Activated naive CD8-positive, alpha-beta T cell treated with anti-CD3 and anti-CD28 coated beads, Interleukin-2, amount 10 ng/mL, durations not matched to agents 7 days and 5 days (primary cell): ENCODE results near the gene INTS4. TPM values are rescaled to one million over a fixed set of nuclear protein-coding genes. Genes with fewer than 3 reads are reported as not detected.
A peak's percentile ranks its signal among the peaks of the same experiment; 100 is the strongest.
"Not testable (repeated sequence)": the region's sequence is repeated elsewhere in the genome, so short reads cannot be mapped to it uniquely, and the experiment has no call there.

ENCODE experiments used
- ATAC-seq: fragments of 150-1000 bp; cut with Tn5 transposase; one replicate; pipeline ENCODE4 v1.10.0; 2021; ENCODE audit warnings: low read depth, moderate library complexity
- POLR2A ChIA-PET: fragments of 350-600 bp; sonication (Branson Sonifier 250); formaldehyde crosslinking; loops from one replicate; lab custom pipeline; 2021; ENCODE audit warnings: antibody characterized with exemption; lab: Charles Lee
- DNase-seq: peaks from one replicate; pipeline ENCODE4 v3.0.0; 2021
- H3K27ac Mint-ChIP-seq: one replicate; pipeline ENCODE4 v1.8.0; 2022; ENCODE audit warnings: mild to moderate bottlenecking, mixed read lengths
- H3K27me3 Mint-ChIP-seq: one replicate; pipeline ENCODE4 v1.8.0; 2022; ENCODE audit warnings: mild to moderate bottlenecking, moderate library complexity, mixed read lengths
- H3K36me3 Mint-ChIP-seq: one replicate; pipeline ENCODE4 v1.8.0; 2021; ENCODE audit warnings: mild to moderate bottlenecking, mixed read lengths
- H3K4me1 Mint-ChIP-seq: one replicate; pipeline ENCODE4 v1.8.0; 2021; ENCODE audit warnings: mixed read lengths
- H3K4me3 Mint-ChIP-seq: one replicate; pipeline ENCODE4 v1.8.0; 2022; ENCODE audit warnings: mild to moderate bottlenecking, moderate library complexity, mixed read lengths
- H3K9me3 Mint-ChIP-seq: one replicate; pipeline ENCODE4 v1.8.0; 2021; ENCODE audit warnings: mixed read lengths
- total RNA-seq, 2 experiments: library from RNA; stranded (reverse); gene quantifications; one replicate each; pipeline ENCODE4 v1.2.3, GENCODE V29; 2021

The INTS4 gene, protein sequence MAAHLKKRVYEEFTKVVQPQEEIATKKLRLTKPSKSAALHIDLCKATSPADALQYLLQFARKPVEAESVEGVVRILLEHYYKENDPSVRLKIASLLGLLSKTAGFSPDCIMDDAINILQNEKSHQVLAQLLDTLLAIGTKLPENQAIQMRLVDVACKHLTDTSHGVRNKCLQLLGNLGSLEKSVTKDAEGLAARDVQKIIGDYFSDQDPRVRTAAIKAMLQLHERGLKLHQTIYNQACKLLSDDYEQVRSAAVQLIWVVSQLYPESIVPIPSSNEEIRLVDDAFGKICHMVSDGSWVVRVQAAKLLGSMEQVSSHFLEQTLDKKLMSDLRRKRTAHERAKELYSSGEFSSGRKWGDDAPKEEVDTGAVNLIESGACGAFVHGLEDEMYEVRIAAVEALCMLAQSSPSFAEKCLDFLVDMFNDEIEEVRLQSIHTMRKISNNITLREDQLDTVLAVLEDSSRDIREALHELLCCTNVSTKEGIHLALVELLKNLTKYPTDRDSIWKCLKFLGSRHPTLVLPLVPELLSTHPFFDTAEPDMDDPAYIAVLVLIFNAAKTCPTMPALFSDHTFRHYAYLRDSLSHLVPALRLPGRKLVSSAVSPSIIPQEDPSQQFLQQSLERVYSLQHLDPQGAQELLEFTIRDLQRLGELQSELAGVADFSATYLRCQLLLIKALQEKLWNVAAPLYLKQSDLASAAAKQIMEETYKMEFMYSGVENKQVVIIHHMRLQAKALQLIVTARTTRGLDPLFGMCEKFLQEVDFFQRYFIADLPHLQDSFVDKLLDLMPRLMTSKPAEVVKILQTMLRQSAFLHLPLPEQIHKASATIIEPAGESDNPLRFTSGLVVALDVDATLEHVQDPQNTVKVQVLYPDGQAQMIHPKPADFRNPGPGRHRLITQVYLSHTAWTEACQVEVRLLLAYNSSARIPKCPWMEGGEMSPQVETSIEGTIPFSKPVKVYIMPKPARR
- 10 to 100 TPM; 53.9 to 56.8 TPM for total RNA-seq

GRCh38 chr11:77994434-77995362 lies at the start of gene INTS4:
INTS4 (minus strand) TSS chr11:77994668; CDS start chr11:77994643, 25 bp downstream.
- H3K36me3 Mint-ChIP-seq = peaks cover 2% of the 10 kb centered on the region
- H3K9me3 Mint-ChIP-seq = no peaks in the 10 kb centered on the region
- ATAC-seq = peak; percentile 99
- H3K27ac Mint-ChIP-seq = peak within 1 kb of the TSS; percentile 91
- peak within 1 kb of the TSS; percentile 95 for H3K4me3 Mint-ChIP-seq
- POLR2A ChIA-PET = interaction anchor here (0.6 to 1.7 kb wide), 11 partner anchors 12 to 833 kb away, joined by 3 to 20 read pairs (median 3); partner anchors contain the start of genes ALG8, GAB2, NDUFC2 and RSF1
- peaks cover 12% of the 10 kb centered on the region for H3K4me1 Mint-ChIP-seq
- peak; percentile 94 for DNase-seq
- no peaks in the 10 kb centered on the region for H3K27me3 Mint-ChIP-seq

GRCh38 chr11:78041843-78042440 lies 47.5 kb upstream of the INTS4 start:
- Mint-ChIP-seq H3K9me3 (peaks cover 3% of the 10 kb centered on the region), H3K4me3 (no peak overlapping the region), H3K36me3 (peaks cover 2% of the 10 kb centered on the region), H3K27ac (peak overlapping the region; percentile 61), H3K4me1 (peaks cover 12% of the 10 kb centered on the region), H3K27me3 (peaks cover 3% of the 10 kb centered on the region)
- POLR2A ChIA-PET = no interaction called here
- DNase-seq = no peak
- no peak for ATAC-seq

DNA sequence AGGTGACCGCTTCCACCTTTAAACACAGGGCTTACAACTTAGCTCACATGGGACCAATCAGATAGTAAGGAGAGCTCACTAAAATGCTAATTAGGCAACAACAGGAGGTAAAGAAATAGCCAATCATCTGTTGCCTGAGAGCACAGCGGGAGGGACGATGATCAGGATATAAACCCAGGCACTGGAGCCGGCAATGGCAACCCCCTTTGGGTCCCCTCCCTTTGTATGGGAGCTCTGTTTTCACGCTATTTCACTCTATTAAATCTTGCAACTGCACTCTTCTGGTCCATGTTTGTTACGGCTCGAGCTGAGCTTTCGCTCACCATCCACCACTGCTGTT lies 46.9 kb upstream of the INTS4 start:
- H3K27me3 Mint-ChIP-seq, H3K9me3 Mint-ChIP-seq, H3K4me3 Mint-ChIP-seq, DNase-seq, ATAC-seq, POLR2A ChIA-PET, H3K36me3 Mint-ChIP-seq: not testable (repeated sequence)
- Mint-ChIP-seq H3K27ac (peak overlapping the region; percentile 61), H3K4me1 (peaks cover 12% of the 10 kb centered on the region)

DNA sequence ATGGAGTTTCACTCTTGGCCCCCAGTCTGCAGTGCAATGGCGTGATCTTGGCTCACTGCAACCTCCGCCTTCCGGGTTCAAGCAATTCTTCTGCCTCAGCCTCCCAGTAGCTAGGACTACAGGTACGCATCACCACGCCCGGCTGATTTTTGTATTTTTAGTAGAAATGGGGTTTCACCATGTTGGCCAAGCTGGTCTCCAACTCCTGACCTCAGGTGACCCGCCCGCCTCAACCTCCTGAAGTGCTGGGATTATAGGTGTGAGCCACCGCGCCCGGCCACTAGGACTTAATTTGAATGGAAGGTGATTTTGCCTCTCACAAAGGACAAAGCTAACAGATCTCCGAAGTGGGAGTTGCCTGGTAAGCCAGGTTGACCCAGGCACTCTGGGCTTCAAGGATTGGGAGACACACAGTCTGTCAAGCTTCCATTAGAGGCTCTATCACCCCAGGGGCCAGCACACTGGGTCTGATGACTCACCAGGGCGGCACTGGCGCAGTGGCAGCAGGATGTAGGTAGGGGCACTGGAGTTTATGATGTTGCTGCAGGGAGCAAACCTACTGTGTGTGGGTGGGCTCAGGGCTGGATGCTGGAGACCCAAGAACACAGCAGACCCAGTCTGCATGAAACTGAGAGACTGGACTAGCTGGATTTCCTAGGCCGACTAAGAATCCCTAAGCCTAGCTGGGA lies 46.4 kb upstream of the INTS4 start:
- peaks cover 3% of the 10 kb centered on the region for H3K27me3 Mint-ChIP-seq
- H3K9me3 Mint-ChIP-seq = peaks cover 3% of the 10 kb centered on the region
- POLR2A ChIA-PET = no interaction called here
- H3K4me1 Mint-ChIP-seq = peaks cover 12% of the 10 kb centered on the region
- DNase-seq (no peak), ATAC-seq (no peak)
- H3K4me3 Mint-ChIP-seq = no peak overlapping the region
- H3K36me3 Mint-ChIP-seq = peaks cover 2% of the 10 kb centered on the region
- H3K27ac Mint-ChIP-seq = no peak overlapping the region

DNA sequence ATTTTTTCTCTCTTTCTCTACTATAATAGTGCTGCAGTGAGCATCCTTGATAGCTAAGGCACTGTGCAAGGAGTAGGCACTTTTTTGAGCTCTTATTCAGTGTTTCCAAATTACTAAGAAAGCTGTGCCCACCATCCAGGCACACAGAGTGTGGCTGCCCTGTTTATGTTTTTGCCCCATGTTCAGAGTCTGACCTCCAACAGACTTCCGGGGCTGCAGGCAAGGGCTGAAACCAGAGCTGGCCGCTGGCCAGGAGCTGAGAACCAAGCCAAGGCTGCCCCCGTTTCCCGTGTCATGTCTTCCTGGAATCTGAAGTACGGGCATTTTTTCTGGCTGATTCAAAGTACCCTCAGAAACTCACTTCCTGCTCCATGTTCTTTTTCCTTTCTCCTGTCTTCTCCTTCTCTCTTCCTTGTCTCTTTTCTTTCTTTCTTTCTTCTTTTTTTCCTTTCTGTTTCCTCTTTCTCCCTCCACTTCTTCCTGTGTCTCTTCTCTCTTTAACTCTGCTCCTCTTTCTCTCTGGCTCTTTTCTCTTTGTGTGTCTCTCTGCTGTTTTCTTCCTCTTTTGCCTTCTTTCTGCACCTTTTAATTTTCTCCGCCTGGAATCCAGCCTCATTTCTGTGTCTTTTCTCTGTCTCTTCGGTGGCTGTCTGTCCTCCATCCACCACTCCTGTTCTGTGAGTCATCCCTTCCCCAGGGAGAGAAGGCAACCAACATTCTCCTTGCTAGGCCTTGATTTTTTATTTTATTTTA lies 45.6 kb upstream of the INTS4 start:
- ATAC-seq (peak; percentile 54), DNase-seq (peak; percentile 39)
- H3K27me3 Mint-ChIP-seq = peaks cover 3% of the 10 kb centered on the region
- POLR2A ChIA-PET = no interaction called here
- H3K9me3 Mint-ChIP-seq = peaks cover 3% of the 10 kb centered on the region
- H3K4me1 Mint-ChIP-seq = peaks cover 10% of the 10 kb centered on the region
- peak overlapping the region; percentile 68 for H3K4me3 Mint-ChIP-seq
- H3K36me3 Mint-ChIP-seq = peaks cover 2% of the 10 kb centered on the region
- H3K27ac Mint-ChIP-seq = peak overlapping the region; percentile 78

- peak overlapping the region; percentile 68 for H3K4me3 Mint-ChIP-seq
- no peak for DNase-seq
- peaks cover 10% of the 10 kb centered on the region for H3K4me1 Mint-ChIP-seq
- POLR2A ChIA-PET = no interaction called here
- H3K27me3 Mint-ChIP-seq = peaks cover 3% of the 10 kb centered on the region
- ATAC-seq = peak; percentile 17
- H3K9me3 Mint-ChIP-seq = peaks cover 3% of the 10 kb centered on the region
- peak overlapping the region; percentile 78 for H3K27ac Mint-ChIP-seq
- H3K36me3 Mint-ChIP-seq = peaks cover 2% of the 10 kb centered on the region
Observed at GRCh38 chr11:78039391-78039918, 45.0 kb upstream of the INTS4 start.

- Mint-ChIP-seq H3K36me3 (peaks cover 2% of the 10 kb centered on the region), H3K9me3 (peaks cover 3% of the 10 kb centered on the region), H3K27ac (peak overlapping the region; percentile 42), H3K27me3 (peaks cover 3% of the 10 kb centered on the region), H3K4me1 (peaks cover 11% of the 10 kb centered on the region), H3K4me3 (no peak overlapping the region)
- no peak for ATAC-seq
- DNase-seq = no peak
- POLR2A ChIA-PET = no interaction called here
Observed at GRCh38 chr11:78038697-78039313, 44.3 kb upstream of the INTS4 start.

DNA sequence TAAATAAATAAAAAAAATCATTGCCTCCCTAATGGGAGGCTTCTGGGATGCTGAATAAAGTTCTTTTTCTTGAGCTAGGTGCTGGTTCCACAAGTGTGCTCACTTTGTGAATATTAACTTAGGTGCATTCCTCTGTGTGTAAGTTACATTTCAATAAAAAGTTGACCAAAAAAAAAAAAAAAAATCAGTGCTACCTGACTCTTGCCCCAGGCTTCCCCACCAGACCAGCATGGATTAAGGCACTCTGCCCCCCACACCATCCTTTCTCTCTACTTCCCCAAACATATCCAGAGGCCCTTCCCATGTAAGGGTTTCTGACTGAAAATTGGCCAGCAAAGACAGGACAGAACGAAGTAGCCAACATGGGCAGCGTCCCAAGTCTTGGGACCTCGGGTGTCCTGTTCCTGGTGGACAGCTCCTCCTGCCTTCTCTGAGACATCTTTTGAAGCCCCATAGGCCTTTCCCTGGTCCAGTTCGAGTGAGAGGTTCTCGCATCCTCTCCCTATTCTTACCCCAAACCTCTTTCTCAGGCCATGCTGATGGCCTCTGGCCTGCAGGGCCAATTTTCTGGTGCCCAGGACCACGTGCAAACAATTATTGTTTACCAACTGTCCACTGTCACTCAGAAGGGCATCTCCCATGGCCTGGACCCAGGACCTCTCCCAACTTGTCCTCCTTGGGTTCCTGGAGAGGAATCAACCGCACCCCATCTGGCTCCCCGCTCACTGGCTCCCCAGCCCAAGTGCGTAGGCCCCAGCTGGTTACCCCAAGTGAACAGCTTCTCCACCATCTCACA lies 43.6 kb upstream of the INTS4 start:
- no peak for DNase-seq
- Mint-ChIP-seq H3K4me1 (peaks cover 11% of the 10 kb centered on the region), H3K4me3 (no peak overlapping the region), H3K36me3 (peaks cover 2% of the 10 kb centered on the region), H3K27ac (no peak overlapping the region), H3K27me3 (peaks cover 3% of the 10 kb centered on the region), H3K9me3 (peaks cover 3% of the 10 kb centered on the region)
- POLR2A ChIA-PET = no interaction called here
- ATAC-seq = no peak

- H3K4me1 Mint-ChIP-seq = peaks cover 11% of the 10 kb centered on the region
- no peak overlapping the region for H3K4me3 Mint-ChIP-seq
- H3K27me3 Mint-ChIP-seq = peaks cover 8% of the 10 kb centered on the region
- ATAC-seq (no peak), DNase-seq (no peak)
- POLR2A ChIA-PET = no interaction called here
- peaks cover 3% of the 10 kb centered on the region for H3K9me3 Mint-ChIP-seq
- peaks cover 2% of the 10 kb centered on the region for H3K36me3 Mint-ChIP-seq
- H3K27ac Mint-ChIP-seq = no peak overlapping the region
Observed at GRCh38 chr11:78037056-78037455, 42.6 kb upstream of the INTS4 start.

DNA sequence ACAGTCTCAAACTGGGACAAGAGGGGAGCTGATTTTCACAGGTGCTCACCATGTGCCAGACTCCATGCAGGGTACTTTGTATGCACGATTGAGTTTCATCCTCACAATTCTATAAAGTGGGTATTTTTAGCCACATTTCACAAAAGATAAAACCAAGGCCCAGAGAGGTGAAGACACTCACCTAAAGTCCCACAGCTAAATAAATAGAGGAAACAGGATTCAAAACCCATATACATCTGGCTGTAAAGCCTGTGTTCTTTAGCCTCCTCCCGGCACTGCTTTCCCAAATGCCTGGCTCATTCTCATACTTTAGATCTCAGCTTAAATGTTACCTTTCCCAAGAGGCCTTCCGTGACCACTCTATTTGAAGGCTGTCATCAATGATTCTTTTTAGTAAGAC lies 41.8 kb upstream of the INTS4 start:
- no peak overlapping the region for H3K4me3 Mint-ChIP-seq
- POLR2A ChIA-PET = no interaction called here
- peaks cover 5% of the 10 kb centered on the region for H3K27me3 Mint-ChIP-seq
- no peaks in the 10 kb centered on the region for H3K9me3 Mint-ChIP-seq
- H3K27ac Mint-ChIP-seq = no peak overlapping the region
- DNase-seq = no peak
- H3K4me1 Mint-ChIP-seq = peaks cover 11% of the 10 kb centered on the region
- no peak for ATAC-seq
- no peaks in the 10 kb centered on the region for H3K36me3 Mint-ChIP-seq
